ENCODE results near the gene TXNL4A.

- TF ChIP-seq TAF1 (IDR thresholded peaks at IDR 0.05; ENCODE audit: low read depth): peak; percentile 47; the same call in 1 of the 2 replicates
- TF ChIP-seq EP300 (IDR thresholded peaks at IDR 0.05; ENCODE audit: borderline replicate concordance): no peak
- TF ChIP-seq TEAD4 (IDR thresholded peaks at IDR 0.05): 0 out of 2 replicates have a peak, but pooled peaks have one; percentile 3
- TF ChIP-seq CEBPB (IDR thresholded peaks at IDR 0.05): no peak
- peak; percentile 57; the same call in 1 of the 2 replicates for TF ChIP-seq YY1 (IDR thresholded peaks at IDR 0.05; ENCODE audit: low read depth)
- TF ChIP-seq TCF12 (IDR thresholded peaks at IDR 0.05; ENCODE audit: low read depth): 0 out of 2 replicates have a peak, but pooled peaks have one; percentile 21
- TF ChIP-seq RAD21 (IDR thresholded peaks at IDR 0.05; ENCODE audit: low read depth): peak; percentile 1; the same call in 1 of the 2 replicates
Measured at GRCh38 chr18:79951545-79952455, 36.6 kb downstream of the TXNL4A start, which contains the start of gene SLC66A2.

Measured in Ishikawa (cell line).